OCI-LY1 (cell line): ENCODE results near the gene ZNF22.

Experiments used
- H2AFZ ChIP-seq: fragments of 200-600 bp; sonication (generic), shearing (Covaris generic); 2 replicates; pipeline ENCODE4 v1.6.0; 2014; ENCODE audit warnings: antibody characterized with exemption, mild to moderate bottlenecking, low read length
- H3F3A ChIP-seq: fragments of 200-600 bp; sonication (generic), shearing (Covaris generic); 2 replicates; pipeline ENCODE4 v1.6.0; 2014; ENCODE audit warnings: mild to moderate bottlenecking, antibody characterized with exemption, low read length, moderate library complexity; ENCODE audit not compliant: insufficient read depth
- H3K27ac ChIP-seq: fragments of 200-600 bp; sonication (generic); 2 replicates; pipeline ENCODE4 v1.5.1; 2014; ENCODE audit warnings: low read length, mixed run types, mild to moderate bottlenecking, low read depth; ENCODE audit not compliant: poor library complexity, severe bottlenecking
- H3K27me3 ChIP-seq: fragments of 200-600 bp; sonication (generic); 2 replicates; pipeline ENCODE4 v1.6.0; 2014; ENCODE audit warnings: antibody characterized with exemption, mild to moderate bottlenecking, low read length, moderate library complexity; ENCODE audit not compliant: insufficient read depth
- H3K36me3 ChIP-seq: fragments of 200-600 bp; sonication (generic); 2 replicates; pipeline ENCODE4 v1.6.1; 2014; ENCODE audit warnings: mild to moderate bottlenecking, antibody characterized with exemption, low read length, moderate library complexity, mixed read lengths; ENCODE audit not compliant: insufficient read depth
- H3K4me1 ChIP-seq: fragments of 200-600 bp; sonication (generic); 2 replicates; pipeline ENCODE4 v1.5.1; 2014; ENCODE audit warnings: mild to moderate bottlenecking, low read length, moderate library complexity; ENCODE audit not compliant: insufficient read depth, severe bottlenecking
- H3K4me2 ChIP-seq: fragments of 200-600 bp; sonication (generic), shearing (Covaris generic); 2 replicates; pipeline ENCODE4 v1.6.1; 2014; ENCODE audit warnings: low read length
- H3K4me3 ChIP-seq: fragments of 200-600 bp; sonication (generic); 2 replicates; pipeline ENCODE4 v1.5.1; 2014; ENCODE audit warnings: low read length, low read depth, mild to moderate bottlenecking, mixed read lengths; ENCODE audit not compliant: poor library complexity, severe bottlenecking
- H3K79me2 ChIP-seq: fragments of 200-600 bp; shearing (Covaris generic); 2 replicates; pipeline ENCODE4 v1.6.1; 2016; ENCODE audit warnings: mixed run types, low read length, mixed read lengths; ENCODE audit not compliant: insufficient read depth
- H3K9ac ChIP-seq: fragments of 200-600 bp; sonication (generic), shearing (Covaris generic); 2 replicates; pipeline ENCODE4 v1.6.1; 2014; ENCODE audit warnings: mild to moderate bottlenecking, low read length, mixed read lengths
- H3K9me2 ChIP-seq: fragments of 200-600 bp; sonication (generic), shearing (Covaris generic); 2 replicates; pipeline ENCODE4 v1.6.1; 2014; ENCODE audit warnings: low read depth, mild to moderate bottlenecking, low read length, mixed read lengths
- H3K9me3 ChIP-seq: fragments of 200-600 bp; shearing (Covaris generic); 2 replicates; pipeline ENCODE4 v1.6.1; 2014; ENCODE audit warnings: low read length, mixed read lengths
- H4K20me1 ChIP-seq: fragments of 200-600 bp; sonication (generic), shearing (Covaris generic); 2 replicates; pipeline ENCODE4 v1.6.0; 2016; ENCODE audit warnings: mild to moderate bottlenecking, low read length; ENCODE audit not compliant: insufficient read depth
- CTCF ChIP-seq: fragments of 200-600 bp; sonication (generic), shearing (Covaris generic); IDR thresholded peaks from 2 replicates; pipeline ENCODE4 v1.5.1; 2017; ENCODE audit warnings: mild to moderate bottlenecking, antibody characterized with exemption, low read length, moderate library complexity, mixed read lengths
- EZH2 ChIP-seq: fragments of 200-600 bp; sonication (generic), shearing (Covaris generic); IDR thresholded peaks from 2 replicates; pipeline ENCODE4 v1.8.0; 2017; ENCODE audit warnings: borderline replicate concordance, mixed run types, mild to moderate bottlenecking, antibody characterized with exemption, low read length, moderate library complexity, mixed read lengths

The ZNF22 gene

GRCh38 chr10:44985175-44985681, 15.5 kb upstream of the ZNF22 start:
- H4K20me1 ChIP-seq, result no peaks in the 10 kb centered on the region
- H3K9ac ChIP-seq, result no peak overlapping the region
- no peak overlapping the region for H3K27ac ChIP-seq

GRCh38 chr10:44986179-44986578, 14.5 kb upstream of the ZNF22 start:
- Histone ChIP-seq H3K4me3 (no peak overlapping the region), H3K9me3 (no peaks in the 10 kb centered on the region), H4K20me1 (no peaks in the 10 kb centered on the region), H3F3A (no peaks in the 10 kb centered on the region), H3K9ac (no peak overlapping the region), H3K9me2 (no peaks in the 10 kb centered on the region), H3K4me1 (no peaks in the 10 kb centered on the region), H2AFZ (no peak overlapping the region), H3K27ac (no peak overlapping the region), H3K27me3 (peaks cover 3% of the 10 kb centered on the region; the same call in 1 of the 2 replicates), H3K36me3 (no peaks in the 10 kb centered on the region), H3K79me2 (no peaks in the 10 kb centered on the region), H3K4me2 (no peak overlapping the region)
- TF ChIP-seq EZH2 (no peak), CTCF (no peak)

More at GRCh38 chr10:44985175-44985681, 15.5 kb upstream of the ZNF22 start:
- H3K9me2 ChIP-seq, result no peaks in the 10 kb centered on the region
- H3K36me3 ChIP-seq, result no peaks in the 10 kb centered on the region
- H3K4me2 ChIP-seq, result no peak overlapping the region
- H3K27me3 ChIP-seq, result peaks cover 3% of the 10 kb centered on the region; the same call in 1 of the 2 replicates
- H3K9me3 ChIP-seq, result no peaks in the 10 kb centered on the region
- H2AFZ ChIP-seq, result no peak overlapping the region
- no peaks in the 10 kb centered on the region for H3F3A ChIP-seq
- TF ChIP-seq CTCF (no peak), EZH2 (no peak)
- H3K79me2 ChIP-seq, result no peaks in the 10 kb centered on the region
- H3K4me1 ChIP-seq, result no peaks in the 10 kb centered on the region
- H3K4me3 ChIP-seq, result no peak overlapping the region

- H4K20me1 ChIP-seq, result no peaks in the 10 kb centered on the region
- no peak overlapping the region for H3K27ac ChIP-seq
- H3K9me3 ChIP-seq, result no peaks in the 10 kb centered on the region
- H3K4me2 ChIP-seq, result no peak overlapping the region
- no peaks in the 10 kb centered on the region for H3K4me1 ChIP-seq
- H3F3A ChIP-seq, result no peaks in the 10 kb centered on the region
- H3K27me3 ChIP-seq, result peaks cover 3% of the 10 kb centered on the region; the same call in 1 of the 2 replicates
- H3K9ac ChIP-seq, result no peak overlapping the region
- no peak overlapping the region for H2AFZ ChIP-seq
- no peaks in the 10 kb centered on the region for H3K79me2 ChIP-seq
- H3K9me2 ChIP-seq, result no peaks in the 10 kb centered on the region
- H3K36me3 ChIP-seq, result no peaks in the 10 kb centered on the region
- no peak overlapping the region for H3K4me3 ChIP-seq
- TF ChIP-seq EZH2 (no peak), CTCF (no peak)
Observed at GRCh38 chr10:44986670-44987069, 14.1 kb upstream of the ZNF22 start.
